ENCODE results near the gene RAPGEF3.

Gene RAPGEF3

GRCh38 chr12:47755655-47756562 is 2.8 kb downstream of the RAPGEF3 start:
- peak; percentile 46 to 52 for DNase-seq

GRCh38 chr12:47754881-47755280 is 3.8 kb downstream of the RAPGEF3 start:
- DNase-seq: no peak

- DNase-seq: no peak
Measured at GRCh38 chr12:47754126-47754525, 4.6 kb downstream of the RAPGEF3 start.

- DNase-seq: no peak
Measured at GRCh38 chr12:47753021-47754001, 5.4 kb downstream of the RAPGEF3 start.

- DNase-seq: no peak
Measured at GRCh38 chr12:47752552-47752951, 6.1 kb downstream of the RAPGEF3 start.

GRCh38 chr12:47752121-47752520 is 6.6 kb downstream of the RAPGEF3 start:
- no peak for DNase-seq

GRCh38 chr12:47751561-47751960 is 7.1 kb downstream of the RAPGEF3 start:
- no peak for DNase-seq

GRCh38 chr12:47750916-47751470 is 7.7 kb downstream of the RAPGEF3 start:
- no peak for DNase-seq

- no peak for DNase-seq
Measured at GRCh38 chr12:47750229-47750798, 8.4 kb downstream of the RAPGEF3 start.

GRCh38 chr12:47748899-47749298 is 9.8 kb downstream of the RAPGEF3 start:
- no peak for DNase-seq

GRCh38 chr12:47748507-47748828 is 10.2 kb downstream of the RAPGEF3 start:
- DNase-seq: no peak

- DNase-seq: no peak
Measured at GRCh38 chr12:47747596-47748506, 10.8 kb downstream of the RAPGEF3 start.

GRCh38 chr12:47747126-47747525 is 11.6 kb downstream of the RAPGEF3 start:
- no peak for DNase-seq

GRCh38 chr12:47746523-47746922 is 12.2 kb downstream of the RAPGEF3 start:
- no peak for DNase-seq

- no peak for DNase-seq
Measured at GRCh38 chr12:47746073-47746472, 12.6 kb downstream of the RAPGEF3 start.

GRCh38 chr12:47745485-47746041 is 13.1 kb downstream of the RAPGEF3 start:
- no peak for DNase-seq

- no peak for DNase-seq
Measured at GRCh38 chr12:47744778-47745436, 13.8 kb downstream of the RAPGEF3 start.

- peak; percentile 58 to 63 for DNase-seq
Measured at GRCh38 chr12:47744005-47744651, 14.6 kb downstream of the RAPGEF3 start.

GRCh38 chr12:47743311-47743860 is 15.3 kb downstream of the RAPGEF3 start:
- DNase-seq: no peak

- peak; percentile 85 to 86 for DNase-seq
Measured at GRCh38 chr12:47742253-47742825, 16.3 kb downstream of the RAPGEF3 start.

All from stimulated activated CD4-positive, alpha-beta T cell treated with anti-CD3 and anti-CD28 coated beads, Interleukin-2, amount 100 ng/mL, for 24 hours (primary cell).